HepG2 (cell line): Measurements from ENCODE around the gene DAPK1. TPM values are rescaled to one million over a fixed set of nuclear protein-coding genes. Genes with fewer than 3 reads are reported as not detected.

ENCODE experiments used
- HMG20B ChIP-seq: conservative IDR thresholded peaks from 2 replicates; pipeline ENCODE4 v1.6.1; 2016; ENCODE audit warnings: missing genetic modification reagents, missing compliant biosample characterization
- KAT8 ChIP-seq: IDR thresholded peaks from 2 replicates; pipeline ENCODE4 v1.6.1; 2016; ENCODE audit warnings: missing genetic modification reagents, missing compliant biosample characterization
- KDM2A ChIP-seq: sonication (generic); formaldehyde crosslinking; IDR thresholded peaks from 2 replicates; pipeline ENCODE4 v1.4.0; 2020; ENCODE audit warnings: low read depth, missing genetic modification reagents, borderline replicate concordance
- MATR3 ChIP-seq: sonication (generic); formaldehyde crosslinking; IDR thresholded peaks from 2 replicates; pipeline ENCODE4 v1.4.0; 2020; ENCODE audit warnings: missing genetic modification reagents
- ZNF224 ChIP-seq: sonication (generic); formaldehyde crosslinking; IDR thresholded peaks from 2 replicates; pipeline ENCODE4 v1.5.0; 2020; ENCODE audit warnings: mild to moderate bottlenecking, missing genetic modification reagents
- polyA plus RNA-seq, 8 experiments: library from polyadenylated mRNA; depleted of rRNA in 3 of 8; stranded (reverse) in 7 of 8; unstranded in 1 of 8; fragments of >200 nt; fragmentation: Illumina TruSeq in 4 of 8; extraction: Trizol in 4 of 8; gene quantifications; 2 replicates each; pipeline versions ENCODE4 v1.2.1 to v1.2.3, GENCODE V29; 2011 to 2016; ENCODE audit warnings: low read depth in 4 of 8, missing spikeins in 1 of 8, mixed read lengths in 1 of 8; ENCODE audit not compliant: insufficient read depth in 1 of 8
- total RNA-seq, 5 experiments: library from RNA; depleted of rRNA; stranded (reverse); fragments of >200 nt; fragmentation: Illumina TruSeq; extraction: Trizol; gene quantifications; 2 replicates each; pipeline ENCODE4 v1.2.3, GENCODE V29; 2016; ENCODE audit warnings: low read depth in 1 of 5
- TF ChIP-seq, protein P1 (sequence below), 2 experiments: sonication (generic) in 1 of 2; formaldehyde crosslinking in 1 of 2; IDR thresholded peaks; 2 replicates each; pipeline versions ENCODE4 v1.6.1 to v1.9.0; 2014 to 2022; ENCODE audit warnings: antibody characterized with exemption in 1 of 2, borderline replicate concordance in 1 of 2, inconsistent platforms in 1 of 2, low read depth in 1 of 2, missing genetic modification reagents in 1 of 2
- TF ChIP-seq, protein P2 (sequence below): IDR thresholded peaks from 2 replicates; pipeline ENCODE4 v1.6.1; 2012; ENCODE audit warnings: inconsistent platforms
- TF ChIP-seq, protein P3 (sequence below): sonication (generic); formaldehyde crosslinking; IDR thresholded peaks from 2 replicates; pipeline ENCODE4 v1.4.0; 2020; ENCODE audit warnings: missing genetic modification reagents
- TF ChIP-seq, protein P4 (sequence below): IDR thresholded peaks from 2 replicates; pipeline ENCODE4 v1.6.1; 2016; ENCODE audit warnings: missing biosample characterization, missing genetic modification reagents, low read depth
- TF ChIP-seq, protein P5 (sequence below): sonication (generic); formaldehyde crosslinking; IDR thresholded peaks from 2 replicates; pipeline ENCODE4 v1.4.0; 2020; ENCODE audit warnings: missing genetic modification reagents
- TF ChIP-seq, protein P6 (sequence below): sonication (generic); formaldehyde crosslinking; IDR thresholded peaks from 2 replicates; pipeline ENCODE4 v1.4.0; 2020; ENCODE audit warnings: low read depth, missing genetic modification reagents

The DAPK1 gene
- total and polyA plus RNA-seq, 2 of the 13 experiments (the other 11 are each of a cell fraction or from before 2014, with no cell fraction given) = 35.7 to 35.9 TPM

DNA sequence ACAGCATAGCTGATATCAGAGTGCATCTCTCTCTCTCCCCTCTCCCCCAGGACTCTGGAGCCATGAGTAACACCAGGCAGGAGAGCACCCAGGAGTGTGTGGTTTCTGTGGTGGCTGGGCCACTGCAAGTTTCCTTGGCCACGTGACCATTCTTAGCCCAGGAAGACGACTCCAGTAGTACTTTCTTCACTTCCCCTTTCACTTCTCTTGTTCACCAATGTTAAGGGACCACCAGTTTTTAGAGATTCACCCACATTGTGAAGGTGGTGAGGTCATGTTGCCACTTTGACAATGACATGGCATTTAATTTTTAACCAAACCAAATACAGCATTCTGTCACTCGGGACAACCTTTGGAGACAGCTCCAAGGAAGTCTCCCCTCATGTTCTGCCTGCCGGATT is 17.9 kb upstream of the DAPK1 start (continued):
- TF ChIP-seq, protein P1, sequence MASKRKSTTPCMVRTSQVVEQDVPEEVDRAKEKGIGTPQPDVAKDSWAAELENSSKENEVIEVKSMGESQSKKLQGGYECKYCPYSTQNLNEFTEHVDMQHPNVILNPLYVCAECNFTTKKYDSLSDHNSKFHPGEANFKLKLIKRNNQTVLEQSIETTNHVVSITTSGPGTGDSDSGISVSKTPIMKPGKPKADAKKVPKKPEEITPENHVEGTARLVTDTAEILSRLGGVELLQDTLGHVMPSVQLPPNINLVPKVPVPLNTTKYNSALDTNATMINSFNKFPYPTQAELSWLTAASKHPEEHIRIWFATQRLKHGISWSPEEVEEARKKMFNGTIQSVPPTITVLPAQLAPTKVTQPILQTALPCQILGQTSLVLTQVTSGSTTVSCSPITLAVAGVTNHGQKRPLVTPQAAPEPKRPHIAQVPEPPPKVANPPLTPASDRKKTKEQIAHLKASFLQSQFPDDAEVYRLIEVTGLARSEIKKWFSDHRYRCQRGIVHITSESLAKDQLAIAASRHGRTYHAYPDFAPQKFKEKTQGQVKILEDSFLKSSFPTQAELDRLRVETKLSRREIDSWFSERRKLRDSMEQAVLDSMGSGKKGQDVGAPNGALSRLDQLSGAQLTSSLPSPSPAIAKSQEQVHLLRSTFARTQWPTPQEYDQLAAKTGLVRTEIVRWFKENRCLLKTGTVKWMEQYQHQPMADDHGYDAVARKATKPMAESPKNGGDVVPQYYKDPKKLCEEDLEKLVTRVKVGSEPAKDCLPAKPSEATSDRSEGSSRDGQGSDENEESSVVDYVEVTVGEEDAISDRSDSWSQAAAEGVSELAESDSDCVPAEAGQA (IDR thresholded peaks at IDR 0.05; ENCODE audit: low read depth) = no peak
- TF ChIP-seq, protein P1 (CRISPR knock-in tag; IDR thresholded peaks at IDR 0.05; ENCODE audit: borderline replicate concordance) = no peak
- TF ChIP-seq, protein P2, sequence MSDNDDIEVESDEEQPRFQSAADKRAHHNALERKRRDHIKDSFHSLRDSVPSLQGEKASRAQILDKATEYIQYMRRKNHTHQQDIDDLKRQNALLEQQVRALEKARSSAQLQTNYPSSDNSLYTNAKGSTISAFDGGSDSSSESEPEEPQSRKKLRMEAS = no peak
- TF ChIP-seq, protein P3, sequence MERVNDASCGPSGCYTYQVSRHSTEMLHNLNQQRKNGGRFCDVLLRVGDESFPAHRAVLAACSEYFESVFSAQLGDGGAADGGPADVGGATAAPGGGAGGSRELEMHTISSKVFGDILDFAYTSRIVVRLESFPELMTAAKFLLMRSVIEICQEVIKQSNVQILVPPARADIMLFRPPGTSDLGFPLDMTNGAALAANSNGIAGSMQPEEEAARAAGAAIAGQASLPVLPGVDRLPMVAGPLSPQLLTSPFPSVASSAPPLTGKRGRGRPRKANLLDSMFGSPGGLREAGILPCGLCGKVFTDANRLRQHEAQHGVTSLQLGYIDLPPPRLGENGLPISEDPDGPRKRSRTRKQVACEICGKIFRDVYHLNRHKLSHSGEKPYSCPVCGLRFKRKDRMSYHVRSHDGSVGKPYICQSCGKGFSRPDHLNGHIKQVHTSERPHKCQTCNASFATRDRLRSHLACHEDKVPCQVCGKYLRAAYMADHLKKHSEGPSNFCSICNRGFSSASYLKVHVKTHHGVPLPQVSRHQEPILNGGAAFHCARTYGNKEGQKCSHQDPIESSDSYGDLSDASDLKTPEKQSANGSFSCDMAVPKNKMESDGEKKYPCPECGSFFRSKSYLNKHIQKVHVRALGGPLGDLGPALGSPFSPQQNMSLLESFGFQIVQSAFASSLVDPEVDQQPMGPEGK (CRISPR knock-in tag) = peak; percentile 13; the same call in 1 of the 2 replicates
- no peak for TF ChIP-seq ZNF224
- TF ChIP-seq, protein P4, sequence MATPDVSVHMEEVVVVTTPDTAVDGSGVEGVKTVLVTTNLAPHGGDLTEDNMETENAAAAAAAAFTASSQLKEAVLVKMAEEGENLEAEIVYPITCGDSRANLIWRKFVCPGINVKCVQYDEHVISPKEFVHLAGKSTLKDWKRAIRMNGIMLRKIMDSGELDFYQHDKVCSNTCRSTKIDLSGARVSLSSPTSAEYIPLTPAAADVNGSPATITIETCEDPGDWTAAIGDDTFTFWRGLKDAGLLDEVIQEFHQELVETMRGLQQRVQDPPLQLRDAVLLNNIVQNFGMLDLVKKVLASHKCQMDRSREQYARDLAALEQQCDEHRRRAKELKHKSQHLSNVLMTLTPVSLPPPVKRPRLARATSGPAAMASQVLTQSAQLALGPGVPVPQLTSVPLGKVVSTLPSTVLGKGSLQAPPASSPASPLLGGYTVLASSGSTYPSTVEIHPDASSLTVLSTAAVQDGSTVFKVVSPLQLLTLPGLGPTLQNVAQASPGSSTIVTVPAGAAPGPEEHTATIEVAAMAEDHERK (CRISPR knock-in tag) = no peak
- TF ChIP-seq, protein P5, sequence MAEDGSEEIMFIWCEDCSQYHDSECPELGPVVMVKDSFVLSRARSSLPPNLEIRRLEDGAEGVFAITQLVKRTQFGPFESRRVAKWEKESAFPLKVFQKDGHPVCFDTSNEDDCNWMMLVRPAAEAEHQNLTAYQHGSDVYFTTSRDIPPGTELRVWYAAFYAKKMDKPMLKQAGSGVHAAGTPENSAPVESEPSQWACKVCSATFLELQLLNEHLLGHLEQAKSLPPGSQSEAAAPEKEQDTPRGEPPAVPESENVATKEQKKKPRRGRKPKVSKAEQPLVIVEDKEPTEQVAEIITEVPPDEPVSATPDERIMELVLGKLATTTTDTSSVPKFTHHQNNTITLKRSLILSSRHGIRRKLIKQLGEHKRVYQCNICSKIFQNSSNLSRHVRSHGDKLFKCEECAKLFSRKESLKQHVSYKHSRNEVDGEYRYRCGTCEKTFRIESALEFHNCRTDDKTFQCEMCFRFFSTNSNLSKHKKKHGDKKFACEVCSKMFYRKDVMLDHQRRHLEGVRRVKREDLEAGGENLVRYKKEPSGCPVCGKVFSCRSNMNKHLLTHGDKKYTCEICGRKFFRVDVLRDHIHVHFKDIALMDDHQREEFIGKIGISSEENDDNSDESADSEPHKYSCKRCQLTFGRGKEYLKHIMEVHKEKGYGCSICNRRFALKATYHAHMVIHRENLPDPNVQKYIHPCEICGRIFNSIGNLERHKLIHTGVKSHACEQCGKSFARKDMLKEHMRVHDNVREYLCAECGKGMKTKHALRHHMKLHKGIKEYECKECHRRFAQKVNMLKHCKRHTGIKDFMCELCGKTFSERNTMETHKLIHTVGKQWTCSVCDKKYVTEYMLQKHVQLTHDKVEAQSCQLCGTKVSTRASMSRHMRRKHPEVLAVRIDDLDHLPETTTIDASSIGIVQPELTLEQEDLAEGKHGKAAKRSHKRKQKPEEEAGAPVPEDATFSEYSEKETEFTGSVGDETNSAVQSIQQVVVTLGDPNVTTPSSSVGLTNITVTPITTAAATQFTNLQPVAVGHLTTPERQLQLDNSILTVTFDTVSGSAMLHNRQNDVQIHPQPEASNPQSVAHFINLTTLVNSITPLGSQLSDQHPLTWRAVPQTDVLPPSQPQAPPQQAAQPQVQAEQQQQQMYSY (CRISPR knock-in tag) = no peak
- TF ChIP-seq HMG20B (CRISPR knock-in tag) = no peak
- TF ChIP-seq, protein P6, sequence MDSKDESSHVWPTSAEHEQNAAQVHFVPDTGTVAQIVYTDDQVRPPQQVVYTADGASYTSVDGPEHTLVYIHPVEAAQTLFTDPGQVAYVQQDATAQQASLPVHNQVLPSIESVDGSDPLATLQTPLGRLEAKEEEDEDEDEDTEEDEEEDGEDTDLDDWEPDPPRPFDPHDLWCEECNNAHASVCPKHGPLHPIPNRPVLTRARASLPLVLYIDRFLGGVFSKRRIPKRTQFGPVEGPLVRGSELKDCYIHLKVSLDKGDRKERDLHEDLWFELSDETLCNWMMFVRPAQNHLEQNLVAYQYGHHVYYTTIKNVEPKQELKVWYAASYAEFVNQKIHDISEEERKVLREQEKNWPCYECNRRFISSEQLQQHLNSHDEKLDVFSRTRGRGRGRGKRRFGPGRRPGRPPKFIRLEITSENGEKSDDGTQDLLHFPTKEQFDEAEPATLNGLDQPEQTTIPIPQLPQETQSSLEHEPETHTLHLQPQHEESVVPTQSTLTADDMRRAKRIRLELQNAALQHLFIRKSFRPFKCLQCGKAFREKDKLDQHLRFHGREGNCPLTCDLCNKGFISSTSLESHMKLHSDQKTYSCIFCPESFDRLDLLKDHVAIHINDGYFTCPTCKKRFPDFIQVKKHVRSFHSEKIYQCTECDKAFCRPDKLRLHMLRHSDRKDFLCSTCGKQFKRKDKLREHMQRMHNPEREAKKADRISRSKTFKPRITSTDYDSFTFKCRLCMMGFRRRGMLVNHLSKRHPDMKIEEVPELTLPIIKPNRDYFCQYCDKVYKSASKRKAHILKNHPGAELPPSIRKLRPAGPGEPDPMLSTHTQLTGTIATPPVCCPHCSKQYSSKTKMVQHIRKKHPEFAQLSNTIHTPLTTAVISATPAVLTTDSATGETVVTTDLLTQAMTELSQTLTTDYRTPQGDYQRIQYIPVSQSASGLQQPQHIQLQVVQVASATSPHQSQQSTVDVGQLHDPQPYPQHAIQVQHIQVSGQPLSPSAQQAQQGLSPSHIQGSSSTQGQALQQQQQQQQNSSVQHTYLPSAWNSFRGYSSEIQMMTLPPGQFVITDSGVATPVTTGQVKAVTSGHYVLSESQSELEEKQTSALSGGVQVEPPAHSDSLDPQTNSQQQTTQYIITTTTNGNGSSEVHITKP (CRISPR knock-in tag) = no peak
- no peak for TF ChIP-seq KAT8
- TF ChIP-seq KDM2A (CRISPR knock-in tag) = no peak
- no peak for TF ChIP-seq MATR3 (CRISPR knock-in tag)
